OCI-LY7 (cell line): Measurements from ENCODE around the gene AKR1C4. TPM values are rescaled to one million over a fixed set of nuclear protein-coding genes. Genes with fewer than 3 reads are reported as not detected.

Experiments
- BruUV-seq: library from RNA; stranded (reverse); fragments of 400-500 nt; replicated peaks from 2 replicates; lab custom pipeline; 2021; lab: Mats Ljungman, UMichigan
- CTCF ChIA-PET: fragments of 300-600 bp; sonication (Branson Sonifier 250); formaldehyde crosslinking; loops from one replicate; lab custom pipeline; 2022; ENCODE audit warnings: antibody characterized with exemption; ENCODE audit not compliant: unreplicated experiment; lab: Charles Lee
- POLR2A ChIA-PET: fragments of 300-600 bp; sonication (Branson Sonifier 250); formaldehyde crosslinking; loops from one replicate; lab custom pipeline; 2022; ENCODE audit warnings: antibody characterized with exemption; lab: Charles Lee
- DNase-seq: peaks from one replicate; pipeline ENCODE4 v3.0.0-alpha.2; 2015; ENCODE audit warnings: low spot score
- H2AFZ ChIP-seq: fragments of 200-600 bp; sonication (generic), shearing (Covaris generic); 2 replicates; pipeline ENCODE4 v1.6.1; 2014; ENCODE audit warnings: mild to moderate bottlenecking, antibody characterized with exemption, low read length, moderate library complexity
- H3K27ac ChIP-seq: fragments of 200-600 bp; sonication (generic); 2 replicates; pipeline ENCODE4 v1.5.1; 2014; ENCODE audit warnings: mixed run types, low read depth, mild to moderate bottlenecking, moderate library complexity, low read length, inconsistent platforms; ENCODE audit not compliant: poor library complexity, severe bottlenecking
- H3K36me3 ChIP-seq: fragments of 200-600 bp; sonication (generic); 2 replicates; pipeline ENCODE4 v1.6.1; 2014; ENCODE audit warnings: mild to moderate bottlenecking, antibody characterized with exemption, low read length, moderate library complexity, mixed read lengths; ENCODE audit not compliant: insufficient read depth
- H3K4me1 ChIP-seq: fragments of 200-600 bp; sonication (generic); 2 replicates; pipeline ENCODE4 v1.5.1; 2014; ENCODE audit warnings: mild to moderate bottlenecking, low read length; ENCODE audit not compliant: insufficient read depth, poor library complexity, severe bottlenecking
- H3K4me2 ChIP-seq: fragments of 200-600 bp; sonication (generic); 2 replicates; pipeline ENCODE4 v1.6.1; 2014; ENCODE audit warnings: mild to moderate bottlenecking, low read length
- H3K4me3 ChIP-seq: fragments of 200-600 bp; sonication (generic); 2 replicates; pipeline ENCODE4 v1.5.1; 2014; ENCODE audit warnings: mild to moderate bottlenecking, low read depth, low read length; ENCODE audit not compliant: poor library complexity, severe bottlenecking
- H3K79me2 ChIP-seq: fragments of 200-600 bp; sonication (generic); 2 replicates; pipeline ENCODE4 v1.6.1; 2016; ENCODE audit warnings: low read depth, mild to moderate bottlenecking, low read length, moderate library complexity, mixed read lengths; ENCODE audit not compliant: insufficient read depth
- H3K9me2 ChIP-seq: fragments of 200-600 bp; sonication (generic); 2 replicates; pipeline ENCODE4 v1.6.1; 2016; ENCODE audit warnings: mild to moderate bottlenecking, low read length, mixed read lengths; ENCODE audit not compliant: insufficient read depth
- H3K9me3 ChIP-seq: fragments of 200-600 bp; sonication (generic); 2 replicates; pipeline ENCODE4 v1.6.1; 2014; ENCODE audit warnings: mild to moderate bottlenecking, mixed run types, low read length, mixed read lengths
- H4K20me1 ChIP-seq: fragments of 200-600 bp; sonication (generic); 2 replicates; pipeline ENCODE4 v1.6.1; 2014; ENCODE audit warnings: mild to moderate bottlenecking, antibody characterized with exemption, low read length, moderate library complexity, mixed read lengths; ENCODE audit not compliant: insufficient read depth
- CTCF ChIP-seq: fragments of 200-600 bp; sonication (generic); conservative IDR thresholded peaks from 2 replicates; pipeline ENCODE4 v1.5.1; 2014; ENCODE audit warnings: mild to moderate bottlenecking, antibody characterized with exemption, low read length, moderate library complexity, mixed read lengths
- EZH2phosphoT487 ChIP-seq: fragments of 200-600 bp; sonication (generic); IDR thresholded peaks from 2 replicates; pipeline ENCODE4 v1.6.1; 2018; ENCODE audit warnings: low read depth, borderline replicate concordance, mild to moderate bottlenecking, mixed run types, antibody characterized with exemption, low read length, moderate library complexity, mixed read lengths
- intact Hi-C: fragments of 100-400 bp; cut with micrococcal nuclease; formaldehyde crosslinking; loops from one replicate; pipeline ENCODE4 v1.10.0; 2022; ENCODE audit not compliant: unreplicated experiment
- total RNA-seq, 2 experiments: library from RNA; depleted of rRNA in 1 of 2; stranded (reverse); fragments of >200 nt in 1 of 2; shearing (Covaris generic) in 1 of 2; gene quantifications; 2 replicates each; pipeline ENCODE4 v1.2.3, GENCODE V29; 2014 to 2022

Gene AKR1C4
- total RNA-seq, 2 experiments from 2014 or later: not detected

GRCh38 chr10:5155951-5156350, 40.7 kb upstream of the AKR1C4 start:
- no TSS peak for BruUV-seq
- Histone ChIP-seq H3K4me1 (no peaks in the 10 kb centered on the region), H2AFZ (no peak overlapping the region), H3K9me3 (no peaks in the 10 kb centered on the region), H4K20me1 (no peaks in the 10 kb centered on the region), H3K79me2 (no peaks in the 10 kb centered on the region), H3K36me3 (no peaks in the 10 kb centered on the region), H3K4me2 (no peak overlapping the region), H3K4me3 (no peak overlapping the region), H3K27ac (no peak overlapping the region), H3K9me2 (no peaks in the 10 kb centered on the region)
- POLR2A ChIA-PET: no interaction called here
- CTCF ChIA-PET: no interaction called here
- TF ChIP-seq CTCF (no peak), EZH2phosphoT487 (no peak)
- DNase-seq: no peak
- intact Hi-C loops: no loop called here

GRCh38 chr10:5157501-5157900, 39.1 kb upstream of the AKR1C4 start:
- TF ChIP-seq CTCF (no peak), EZH2phosphoT487 (no peak)

GRCh38 chr10:5159126-5159525, 37.5 kb upstream of the AKR1C4 start:
- Histone ChIP-seq H3K36me3 (no peaks in the 10 kb centered on the region), H3K4me2 (no peak overlapping the region), H4K20me1 (no peaks in the 10 kb centered on the region), H3K4me1 (no peaks in the 10 kb centered on the region), H3K4me3 (no peak overlapping the region), H3K9me3 (no peaks in the 10 kb centered on the region), H2AFZ (no peak overlapping the region), H3K79me2 (no peaks in the 10 kb centered on the region), H3K9me2 (no peaks in the 10 kb centered on the region), H3K27ac (no peak overlapping the region)
- intact Hi-C loops: no loop called here
- no TSS peak for BruUV-seq
- no peak for DNase-seq
- ChIA-PET CTCF (no interaction called here), POLR2A (no interaction called here)
- no peak for TF ChIP-seq CTCF
- TF ChIP-seq EZH2phosphoT487: no peak

More at GRCh38 chr10:5157501-5157900, 39.1 kb upstream of the AKR1C4 start:
- no peak overlapping the region for H2AFZ ChIP-seq
- no peak for DNase-seq
- H3K4me3 ChIP-seq: no peak overlapping the region
- H3K9me2 ChIP-seq: no peaks in the 10 kb centered on the region
- intact Hi-C loops: no loop called here
- BruUV-seq: no TSS peak
- H3K27ac ChIP-seq: no peak overlapping the region
- no peaks in the 10 kb centered on the region for H3K9me3 ChIP-seq
- H4K20me1 ChIP-seq: no peaks in the 10 kb centered on the region
- H3K4me2 ChIP-seq: no peak overlapping the region
- H3K36me3 ChIP-seq: no peaks in the 10 kb centered on the region
- POLR2A ChIA-PET: no interaction called here
- CTCF ChIA-PET: no interaction called here
- no peaks in the 10 kb centered on the region for H3K4me1 ChIP-seq
- no peaks in the 10 kb centered on the region for H3K79me2 ChIP-seq
